Measurements from ENCODE around the gene TAF6L. TPM values are rescaled to one million over a fixed set of nuclear protein-coding genes. Genes with fewer than 3 reads are reported as not detected.

TAF6L gene
- total RNA-seq, 1 experiment from 2014 or later: 28.9 TPM

DNA sequence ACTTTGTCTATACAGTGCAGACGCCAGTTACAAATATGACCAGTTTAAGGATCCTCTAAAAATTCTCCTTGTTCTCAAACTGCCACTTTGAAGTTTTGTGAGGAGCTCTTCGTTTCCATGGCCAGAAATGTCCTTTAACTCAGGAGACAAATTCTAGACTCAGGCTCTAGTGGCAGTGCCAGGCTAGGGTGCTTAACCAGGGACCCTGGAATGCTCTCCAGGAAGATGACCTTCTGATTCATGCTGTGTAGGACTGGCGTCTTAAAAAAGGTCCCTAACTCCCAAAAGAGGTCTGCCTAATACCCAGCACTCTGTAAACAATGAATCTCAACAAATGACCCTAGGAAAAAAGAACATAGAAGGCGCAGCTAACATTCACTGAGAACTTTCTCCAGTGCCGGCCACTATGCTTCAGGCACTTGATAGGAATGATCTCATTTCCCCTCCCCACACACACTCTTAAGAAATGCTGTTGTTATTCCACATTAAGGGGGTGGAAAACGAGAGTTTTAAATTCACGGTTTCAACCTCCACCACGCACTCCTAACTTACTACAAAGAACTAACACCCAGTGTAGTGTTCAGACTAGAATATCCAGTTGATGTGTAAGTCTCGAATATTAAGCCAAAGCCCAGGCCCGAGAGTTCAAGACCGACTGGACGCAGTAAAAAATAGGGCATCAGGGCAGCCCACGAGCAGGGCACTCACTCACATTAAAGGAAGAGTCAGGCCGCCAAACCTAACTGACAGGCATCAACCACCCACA is 33.3 kb downstream of the TAF6L start:
- Mint-ChIP-seq H3K4me3 (ENCODE audit: low read depth, unreplicated experiment) (peak overlapping the region; percentile 92), H3K36me3 (ENCODE audit: insufficient read depth, unreplicated experiment) (peaks cover 67% of the 10 kb centered on the region), H3K27me3 (ENCODE audit: unreplicated experiment) (no peaks in the 10 kb centered on the region), H3K9me3 (ENCODE audit: low read depth, unreplicated experiment) (no peaks in the 10 kb centered on the region), H3K4me1 (ENCODE audit: low read depth, unreplicated experiment) (peaks cover 9% of the 10 kb centered on the region), H3K27ac (ENCODE audit: unreplicated experiment) (peak overlapping the region; percentile 98)
- no peak for DNase-seq
- intact Hi-C loops (cut with micrococcal nuclease; ENCODE audit: unreplicated experiment): no loop called here
- CTCF ChIA-PET: no interaction called here
- TF ChIP-seq, protein P1, sequence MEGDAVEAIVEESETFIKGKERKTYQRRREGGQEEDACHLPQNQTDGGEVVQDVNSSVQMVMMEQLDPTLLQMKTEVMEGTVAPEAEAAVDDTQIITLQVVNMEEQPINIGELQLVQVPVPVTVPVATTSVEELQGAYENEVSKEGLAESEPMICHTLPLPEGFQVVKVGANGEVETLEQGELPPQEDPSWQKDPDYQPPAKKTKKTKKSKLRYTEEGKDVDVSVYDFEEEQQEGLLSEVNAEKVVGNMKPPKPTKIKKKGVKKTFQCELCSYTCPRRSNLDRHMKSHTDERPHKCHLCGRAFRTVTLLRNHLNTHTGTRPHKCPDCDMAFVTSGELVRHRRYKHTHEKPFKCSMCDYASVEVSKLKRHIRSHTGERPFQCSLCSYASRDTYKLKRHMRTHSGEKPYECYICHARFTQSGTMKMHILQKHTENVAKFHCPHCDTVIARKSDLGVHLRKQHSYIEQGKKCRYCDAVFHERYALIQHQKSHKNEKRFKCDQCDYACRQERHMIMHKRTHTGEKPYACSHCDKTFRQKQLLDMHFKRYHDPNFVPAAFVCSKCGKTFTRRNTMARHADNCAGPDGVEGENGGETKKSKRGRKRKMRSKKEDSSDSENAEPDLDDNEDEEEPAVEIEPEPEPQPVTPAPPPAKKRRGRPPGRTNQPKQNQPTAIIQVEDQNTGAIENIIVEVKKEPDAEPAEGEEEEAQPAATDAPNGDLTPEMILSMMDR (IDR thresholded peaks at IDR 0.05; ENCODE audit: unreplicated experiment): no peak
- TSS peak; percentile 67 for BruUV-seq (replicated peaks)

DNA sequence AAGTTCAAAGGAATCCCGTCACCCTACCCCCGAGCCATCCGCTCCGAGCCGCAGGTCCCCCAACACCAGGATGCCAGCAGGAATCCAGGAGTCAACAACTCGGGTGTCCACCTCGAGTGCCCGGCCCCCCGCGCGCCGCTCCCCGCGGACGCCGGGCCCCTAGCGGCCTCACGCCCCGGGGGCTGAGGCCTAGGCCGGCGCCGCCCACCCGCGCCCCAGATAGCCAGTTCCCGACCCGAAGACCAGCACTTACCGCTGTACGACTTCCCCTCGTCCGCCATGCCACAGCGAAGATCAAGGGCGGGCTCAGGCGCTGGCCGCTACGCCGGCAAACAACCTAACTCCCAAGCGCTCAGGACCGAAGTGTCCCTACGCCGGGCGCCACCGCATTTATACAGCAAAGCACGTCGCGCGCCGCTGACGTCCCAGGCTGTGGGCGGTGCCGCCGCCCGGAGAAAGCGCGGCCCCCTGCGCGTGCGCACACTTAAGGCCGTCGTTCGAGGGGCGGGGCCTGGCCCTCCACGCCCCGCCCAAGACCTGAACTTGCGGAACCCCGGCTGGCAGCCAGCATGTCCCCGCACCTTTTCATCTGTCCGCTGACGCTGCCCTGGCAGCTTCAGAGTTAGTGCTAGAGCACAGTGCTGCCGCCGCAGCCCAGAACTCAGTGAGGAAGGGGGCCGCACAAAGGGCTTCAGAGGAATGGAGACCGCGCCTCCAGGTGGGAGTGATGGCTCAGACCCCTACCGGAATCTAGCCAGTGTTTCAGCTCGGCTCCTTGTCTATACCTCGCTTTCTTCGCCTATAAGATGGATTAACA is 34.1 kb downstream of the TAF6L start, which contains the start of gene NXF1:
TSS of gene NXF1 (minus strand) at position 365 of the 817 bp plus-strand sequence. CDS start at position 281, 84 bp downstream.
- intact Hi-C loops (cut with micrococcal nuclease; ENCODE audit: unreplicated experiment): no loop called here
- no peaks in the 10 kb centered on the region for H3K9me3 Mint-ChIP-seq (ENCODE audit: low read depth, unreplicated experiment)
- H3K36me3 Mint-ChIP-seq (ENCODE audit: insufficient read depth, unreplicated experiment): peaks cover 59% of the 10 kb centered on the region
- TF ChIP-seq, protein P1 (IDR thresholded peaks at IDR 0.05; ENCODE audit: unreplicated experiment): no peak
- H3K27ac Mint-ChIP-seq (ENCODE audit: unreplicated experiment): peak within 1 kb of the TSS; percentile 98
- peaks cover 9% of the 10 kb centered on the region for H3K4me1 Mint-ChIP-seq (ENCODE audit: low read depth, unreplicated experiment)
- BruUV-seq (replicated peaks): no TSS peak
- DNase-seq: peak; percentile 95
- peak within 1 kb of the TSS; percentile 92 for H3K4me3 Mint-ChIP-seq (ENCODE audit: low read depth, unreplicated experiment)
- CTCF ChIA-PET: interaction anchor here (0.5 to 0.8 kb wide), 4 partner anchors 14 to 870 kb away, joined by 3 to 4 read pairs (median 3); no protein-coding TSS in a partner anchor
- no peaks in the 10 kb centered on the region for H3K27me3 Mint-ChIP-seq (ENCODE audit: unreplicated experiment)

DNA sequence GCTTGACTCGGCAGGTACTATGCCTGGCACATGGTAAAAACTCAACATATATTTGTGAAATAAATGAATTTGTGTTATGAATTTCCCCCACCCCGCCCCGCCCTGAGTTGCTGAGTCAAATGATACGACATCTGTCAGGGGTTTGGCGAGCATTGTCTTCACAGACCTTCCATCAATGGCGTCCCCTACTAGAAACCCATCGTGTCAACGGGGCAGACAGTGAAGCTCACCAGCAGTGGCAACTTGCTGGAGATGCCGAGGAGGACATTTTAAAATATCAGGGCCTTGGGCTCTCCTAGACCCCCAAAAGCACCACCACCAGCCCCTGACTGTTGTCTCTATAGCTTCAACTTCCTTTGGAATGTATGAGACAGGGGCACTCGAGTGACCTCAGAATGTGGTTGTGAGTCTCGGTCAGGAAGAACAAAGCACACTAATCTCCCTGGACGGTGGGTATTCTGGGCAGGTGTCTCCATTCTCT is 34.8 kb downstream of the TAF6L start:
- Mint-ChIP-seq H3K36me3 (ENCODE audit: insufficient read depth, unreplicated experiment) (peaks cover 52% of the 10 kb centered on the region), H3K27ac (ENCODE audit: unreplicated experiment) (peak overlapping the region; percentile 98), H3K4me1 (ENCODE audit: low read depth, unreplicated experiment) (peaks cover 10% of the 10 kb centered on the region), H3K4me3 (ENCODE audit: low read depth, unreplicated experiment) (peak overlapping the region; percentile 92), H3K27me3 (ENCODE audit: unreplicated experiment) (no peaks in the 10 kb centered on the region), H3K9me3 (ENCODE audit: low read depth, unreplicated experiment) (no peaks in the 10 kb centered on the region)
- no peak for DNase-seq
- TF ChIP-seq, protein P1 (IDR thresholded peaks at IDR 0.05; ENCODE audit: unreplicated experiment): no peak
- BruUV-seq (replicated peaks): no TSS peak
- intact Hi-C loops (cut with micrococcal nuclease; ENCODE audit: unreplicated experiment): no loop called here
- CTCF ChIA-PET: interaction anchor here (0.5 to 0.8 kb wide), 3 partner anchors 80 to 871 kb away, joined by 3 to 4 read pairs (median 3); no protein-coding TSS in a partner anchor

- no TSS peak for BruUV-seq (replicated peaks)
- TF ChIP-seq, protein P1 (IDR thresholded peaks at IDR 0.05; ENCODE audit: unreplicated experiment): no peak
- intact Hi-C loops (cut with micrococcal nuclease; ENCODE audit: unreplicated experiment): no loop called here
Measured at GRCh38 chr11:62806611-62807121, 35.5 kb downstream of the TAF6L start.

More at GRCh38 chr11:62806611-62807121, 35.5 kb downstream of the TAF6L start:
- Mint-ChIP-seq H3K27me3 (ENCODE audit: unreplicated experiment) (no peaks in the 10 kb centered on the region), H3K36me3 (ENCODE audit: insufficient read depth, unreplicated experiment) (peaks cover 45% of the 10 kb centered on the region), H3K9me3 (ENCODE audit: low read depth, unreplicated experiment) (no peaks in the 10 kb centered on the region), H3K4me3 (ENCODE audit: low read depth, unreplicated experiment) (peak overlapping the region; percentile 92), H3K4me1 (ENCODE audit: low read depth, unreplicated experiment) (peaks cover 14% of the 10 kb centered on the region), H3K27ac (ENCODE audit: unreplicated experiment) (peak overlapping the region; percentile 66)
- CTCF ChIA-PET: no interaction called here
- DNase-seq: no peak

Measured in Calu3 (cell line).